ENCODE data around the gene OCEL1.

GRCh38 chr19:17249887-17250548 is 24.0 kb downstream of the OCEL1 start:
- TF ChIP-seq CTCF (IDR thresholded peaks at IDR 0.05; ENCODE audit: borderline replicate concordance, extremely low read depth, low read length, poor library complexity, severe bottlenecking): no peak
- no peak for TF ChIP-seq EZH2 (IDR thresholded peaks at IDR 0.05; ENCODE audit: borderline replicate concordance, low read depth, low read length, severe bottlenecking)
